CD4-positive, alpha-beta memory T cell (primary cell): Measurements from ENCODE around the gene SPAG4. TPM values are rescaled to one million over a fixed set of nuclear protein-coding genes. Genes with fewer than 3 reads are reported as not detected.

Source experiments
- CTCF ChIA-PET: fragments of 350-600 bp; sonication (Branson Sonifier 250); formaldehyde crosslinking; loops from one replicate; lab custom pipeline; 2021; ENCODE audit warnings: inconsistent platforms; ENCODE audit not compliant: partially characterized antibody; lab: Charles Lee
- POLR2A ChIA-PET: fragments of 350-600 bp; sonication (Branson Sonifier 250); formaldehyde crosslinking; loops from one replicate; lab custom pipeline; 2021; ENCODE audit not compliant: partially characterized antibody; lab: Charles Lee
- DNase-seq, 5 donors: peaks; one replicate each; pipeline versions ENCODE4 v3.0.0 to v3.0.0-alpha.2; 2020 to 2022; ENCODE audit warnings: mixed read lengths in 1 of 5
- H3K27ac ChIP-seq: one replicate; pipeline ENCODE4 v1.7.0; 2013; ENCODE audit warnings: low read depth, low read length
- H3K27me3 ChIP-seq: 2 replicates; pipeline ENCODE4 v1.7.0; 2013; ENCODE audit warnings: mild to moderate bottlenecking, low read length, moderate library complexity; ENCODE audit not compliant: insufficient read depth
- H3K36me3 ChIP-seq: 2 replicates; pipeline ENCODE4 v1.7.0; 2013; ENCODE audit warnings: mild to moderate bottlenecking, low read length, moderate library complexity; ENCODE audit not compliant: insufficient read depth
- H3K4me1 ChIP-seq: 2 replicates; pipeline ENCODE4 v1.7.0; 2013; ENCODE audit warnings: mild to moderate bottlenecking, low read length, moderate library complexity; ENCODE audit not compliant: insufficient read depth
- H3K4me3 ChIP-seq, 2 donors: one replicate each; pipeline ENCODE4 v1.7.0; 2013; ENCODE audit warnings: low read length in 2 of 2, mild to moderate bottlenecking in 1 of 2
- H3K9me3 ChIP-seq, 2 donors: one replicate each; pipeline ENCODE4 v1.7.0; 2013; ENCODE audit warnings: low read length in 2 of 2, control low read depth in 1 of 2; ENCODE audit not compliant: control insufficient read depth in 1 of 2
- H3K27ac Mint-ChIP-seq, 7 donors: one replicate each; pipeline ENCODE4 v1.8.0; 2020 to 2021; ENCODE audit warnings: mixed read lengths in 7 of 7, mild to moderate bottlenecking in 6 of 7, inconsistent platforms in 3 of 7, moderate library complexity in 3 of 7
- H3K27me3 Mint-ChIP-seq, 2 donors: one replicate each; pipeline ENCODE4 v1.8.0; 2020 to 2021; ENCODE audit warnings: mixed read lengths in 2 of 2
- H3K36me3 Mint-ChIP-seq, 2 donors: one replicate each; pipeline ENCODE4 v1.8.0; 2020 to 2021; ENCODE audit warnings: mixed read lengths in 2 of 2, inconsistent platforms in 1 of 2, mild to moderate bottlenecking in 1 of 2
- H3K4me1 Mint-ChIP-seq, 4 donors: one replicate each; pipeline ENCODE4 v1.8.0; 2020 to 2021; ENCODE audit warnings: mixed read lengths in 4 of 4, mild to moderate bottlenecking in 1 of 4
- H3K4me3 Mint-ChIP-seq, 8 donors: one replicate each; pipeline ENCODE4 v1.8.0; 2020 to 2021; ENCODE audit warnings: mixed read lengths in 8 of 8, mild to moderate bottlenecking in 7 of 8, moderate library complexity in 6 of 8, inconsistent platforms in 3 of 8
- H3K9me3 Mint-ChIP-seq, 8 donors: one replicate each; pipeline ENCODE4 v1.8.0; 2020 to 2021; ENCODE audit warnings: mixed read lengths in 8 of 8, mild to moderate bottlenecking in 5 of 8, inconsistent platforms in 3 of 8, moderate library complexity in 1 of 8
- intact Hi-C: fragments of 100-400 bp; cut with micrococcal nuclease; formaldehyde crosslinking; loops from one replicate; pipeline ENCODE4 v1.15.1; 2023
- polyA plus RNA-seq, 2 donors: library from polyadenylated mRNA; unstranded; fragments of 300-500 nt; fragmentation: Illumina TruSeq; gene quantifications; one replicate each; pipeline ENCODE4 v1.2.3, GENCODE V29; 2021
- total RNA-seq, 2 experiments: library from RNA; stranded (reverse); gene quantifications; one replicate each; pipeline ENCODE4 v1.2.3, GENCODE V29; 2021

Gene SPAG4
- total and polyA plus RNA-seq, 4 experiments from 2014 or later: 0.47 to 1.3 (median 0.74) TPM

- Histone ChIP-seq H3K27me3 (no peaks in the 10 kb centered on the region), H3K9me3 (no peaks in the 10 kb centered on the region), H3K36me3 (peaks cover 21% of the 10 kb centered on the region), H3K27ac (no peak overlapping the region), H3K4me1 (peaks cover 10% of the 10 kb centered on the region), H3K4me3 (no peak overlapping the region)
- Mint-ChIP-seq H3K9me3 (no peaks in the 10 kb centered on the region), H3K4me1 (peaks cover 40 to 58% (median 45%) of the 10 kb centered on the region in 4 donors), H3K27me3 (no peaks in the 10 kb centered on the region), H3K27ac (peak overlapping the region; percentile 16 to 89 (median 53)), H3K36me3 (peaks cover 13 to 26% of the 10 kb centered on the region in 2 donors), H3K4me3 (no peak overlapping the region)
- POLR2A ChIA-PET: interaction anchor here (1.8 kb wide), 1 partner anchor 29 kb away, joined by 8 read pairs; the partner anchor contains the start of genes CPNE1 and RBM12
- DNase-seq: no peak
- CTCF ChIA-PET: interaction anchor here (1.8 kb wide), 1 partner anchor 34 kb away, joined by 6 read pairs; no protein-coding TSS in a partner anchor
- intact Hi-C loops: no loop called here
Measured at GRCh38 chr20:35635652-35636051, 20.0 kb downstream of the SPAG4 start.

- Histone ChIP-seq H3K4me3 (no peak overlapping the region), H3K27me3 (no peaks in the 10 kb centered on the region), H3K4me1 (peaks cover 14% of the 10 kb centered on the region), H3K36me3 (peaks cover 16% of the 10 kb centered on the region), H3K27ac (no peak overlapping the region), H3K9me3 (no peaks in the 10 kb centered on the region)
- no peak for DNase-seq
- intact Hi-C loops: no loop called here
- ChIA-PET POLR2A (interaction anchor here (1.8 kb wide), 1 partner anchor 28 kb away, joined by 8 read pairs; the partner anchor contains the start of genes CPNE1 and RBM12), CTCF (interaction anchor here (1.8 kb wide), 1 partner anchor 35 kb away, joined by 6 read pairs; no protein-coding TSS in a partner anchor)
- Mint-ChIP-seq H3K27ac (peak overlapping the region in 6 of 7 donors; percentile 17 to 61 (median 39)), H3K4me1 (peaks cover 43 to 63% (median 49%) of the 10 kb centered on the region in 4 donors), H3K36me3 (peaks cover 11 to 23% of the 10 kb centered on the region in 2 donors), H3K27me3 (no peaks in the 10 kb centered on the region), H3K4me3 (no peak overlapping the region), H3K9me3 (no peaks in the 10 kb centered on the region)
Measured at GRCh38 chr20:35636095-35636494, 20.5 kb downstream of the SPAG4 start.

DNA sequence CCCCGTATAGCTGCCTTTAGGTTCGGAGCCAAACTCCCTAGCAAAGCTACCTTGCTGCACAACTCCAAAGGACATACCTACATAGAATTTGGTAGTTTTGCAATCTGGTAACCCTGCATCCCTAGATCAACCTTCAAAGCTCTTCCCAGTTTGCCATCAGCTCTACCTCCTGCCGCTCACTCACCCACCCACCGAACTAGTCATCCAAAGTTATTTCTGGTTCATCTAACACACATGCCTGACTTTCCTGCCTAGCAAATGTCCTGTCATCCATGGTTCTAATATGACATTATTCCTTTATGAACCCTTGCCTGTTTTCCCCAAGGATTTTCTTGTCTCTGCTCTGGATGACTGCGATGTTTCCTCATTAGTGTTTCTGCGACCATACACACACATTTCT, 21.6 kb downstream of the SPAG4 start:
- Histone ChIP-seq H3K36me3 (peaks cover 6% of the 10 kb centered on the region), H3K4me1 (peaks cover 24% of the 10 kb centered on the region), H3K27ac (no peak overlapping the region), H3K27me3 (no peaks in the 10 kb centered on the region), H3K4me3 (no peak overlapping the region), H3K9me3 (no peaks in the 10 kb centered on the region)
- no peaks in the 10 kb centered on the region for H3K27me3 Mint-ChIP-seq
- no peak for DNase-seq
- peak overlapping the region in 6 of 7 donors; percentile 25 to 78 (median 73) for H3K27ac Mint-ChIP-seq
- intact Hi-C loops: no loop called here
- H3K4me1 Mint-ChIP-seq: peaks cover 52 to 75% (median 59%) of the 10 kb centered on the region in 4 donors
- H3K4me3 Mint-ChIP-seq: no peak overlapping the region
- CTCF ChIA-PET: no interaction called here
- POLR2A ChIA-PET: interaction anchor here (0.6 kb wide), 2 partner anchors 10 to 80 kb away, joined by 3 read pairs; no protein-coding TSS in a partner anchor
- H3K9me3 Mint-ChIP-seq: no peaks in the 10 kb centered on the region
- H3K36me3 Mint-ChIP-seq: peaks cover 0 to 15% of the 10 kb centered on the region in 2 donors

GRCh38 chr20:35638751-35639150, 23.1 kb downstream of the SPAG4 start:
- Mint-ChIP-seq H3K27ac (peak overlapping the region in 3 of 7 donors; percentile 6 to 29 (median 26)), H3K27me3 (no peaks in the 10 kb centered on the region), H3K4me3 (no peak overlapping the region), H3K36me3 (peaks cover 0 to 4% of the 10 kb centered on the region in 2 donors), H3K4me1 (peaks cover 60 to 83% (median 71%) of the 10 kb centered on the region in 4 donors), H3K9me3 (no peaks in the 10 kb centered on the region)
- intact Hi-C loops: no loop called here
- Histone ChIP-seq H3K4me1 (peaks cover 28% of the 10 kb centered on the region), H3K27ac (no peak overlapping the region), H3K27me3 (no peaks in the 10 kb centered on the region), H3K9me3 (no peaks in the 10 kb centered on the region), H3K36me3 (no peaks in the 10 kb centered on the region), H3K4me3 (no peak overlapping the region)
- ChIA-PET POLR2A (interaction anchor here (0.8 to 1.4 kb wide), 3 partner anchors 11 to 60 kb away, joined by 3 to 4 read pairs (median 3); partner anchors contain the start of genes NFS1 and ROMO1), CTCF (no interaction called here)
- DNase-seq: no peak

DNA sequence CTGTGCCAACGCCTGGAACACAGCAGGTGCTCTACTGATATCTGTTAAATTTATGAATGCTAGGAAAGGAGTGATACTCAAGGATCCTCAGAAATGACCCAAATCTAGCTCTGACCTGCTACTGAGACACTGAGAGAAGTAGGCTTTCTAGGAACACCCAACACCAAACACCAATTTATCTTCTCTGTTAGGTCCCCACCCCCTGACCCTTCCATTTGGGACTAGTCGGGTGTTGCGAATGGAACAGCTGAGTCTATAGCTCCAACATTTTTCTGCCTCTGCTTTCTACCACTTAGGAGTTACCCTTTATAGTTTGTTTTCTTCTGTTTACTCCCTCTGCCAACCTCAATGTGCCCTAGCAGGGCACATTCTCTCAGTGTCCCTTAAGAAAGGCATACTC, 25.1 kb downstream of the SPAG4 start:
- H3K4me3 Mint-ChIP-seq: peak overlapping the region in 2 of 8 donors; percentile 36 to 50
- CTCF ChIA-PET: interaction anchor here (1.3 kb wide), 1 partner anchor 40 kb away, joined by 3 read pairs; no protein-coding TSS in a partner anchor
- Histone ChIP-seq H3K9me3 (no peaks in the 10 kb centered on the region), H3K27me3 (no peaks in the 10 kb centered on the region), H3K4me1 (peaks cover 37% of the 10 kb centered on the region), H3K27ac (no peak overlapping the region), H3K36me3 (no peaks in the 10 kb centered on the region), H3K4me3 (no peak overlapping the region)
- H3K27ac Mint-ChIP-seq: peak overlapping the region in 4 of 7 donors; percentile 4 to 61 (median 47)
- no peaks in the 10 kb centered on the region for H3K9me3 Mint-ChIP-seq
- intact Hi-C loops: no loop called here
- peaks cover 68 to 92% (median 80%) of the 10 kb centered on the region in 4 donors for H3K4me1 Mint-ChIP-seq
- peaks cover 0 to 9% of the 10 kb centered on the region in 2 donors for H3K36me3 Mint-ChIP-seq
- DNase-seq: no peak
- H3K27me3 Mint-ChIP-seq: no peaks in the 10 kb centered on the region
- POLR2A ChIA-PET: interaction anchor here (1.9 kb wide), 1 partner anchor 23 kb away, joined by 9 read pairs; no protein-coding TSS in a partner anchor

DNA sequence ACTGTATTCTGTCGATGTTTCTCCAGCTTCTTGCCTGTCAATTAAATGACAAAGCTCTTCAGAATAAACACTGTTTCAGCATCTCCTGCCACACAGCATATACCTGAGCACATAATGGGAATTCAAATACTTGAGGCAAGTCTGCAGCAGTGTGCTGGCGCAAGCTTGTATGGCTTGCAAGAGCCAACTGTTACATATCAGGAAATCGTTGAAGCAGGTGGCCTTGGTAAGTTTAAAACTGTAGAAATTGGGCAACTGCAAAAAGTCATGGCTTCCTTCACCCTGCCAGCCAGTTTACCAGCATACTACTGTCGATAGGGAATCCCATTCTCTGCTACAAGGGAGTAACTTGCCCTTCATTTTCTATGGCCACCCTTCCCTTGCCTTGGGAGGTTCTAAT, 26.1 kb downstream of the SPAG4 start:
- H3K9me3 Mint-ChIP-seq: no peaks in the 10 kb centered on the region
- no peaks in the 10 kb centered on the region for H3K9me3 ChIP-seq
- H3K27me3 Mint-ChIP-seq: no peaks in the 10 kb centered on the region
- peaks cover 0 to 14% of the 10 kb centered on the region in 2 donors for H3K36me3 Mint-ChIP-seq
- H3K4me1 Mint-ChIP-seq: peaks cover 71 to 95% (median 83%) of the 10 kb centered on the region in 4 donors
- no peaks in the 10 kb centered on the region for H3K36me3 ChIP-seq
- H3K27ac Mint-ChIP-seq: peak overlapping the region in 5 of 7 donors; percentile 2 to 74 (median 47)
- no peak for DNase-seq
- no peak overlapping the region for H3K4me3 ChIP-seq
- H3K27ac ChIP-seq: no peak overlapping the region
- ChIA-PET POLR2A (interaction anchor here (1.0 to 1.9 kb wide), 2 partner anchors 22 kb away, joined by 4 to 9 read pairs; no protein-coding TSS in a partner anchor), CTCF (interaction anchor here (0.9 to 1.3 kb wide), 2 partner anchors 24 to 41 kb away, joined by 3 read pairs; no protein-coding TSS in a partner anchor)
- H3K4me1 ChIP-seq: peaks cover 46% of the 10 kb centered on the region
- intact Hi-C loops: no loop called here
- no peak overlapping the region for H3K4me3 Mint-ChIP-seq
- H3K27me3 ChIP-seq: no peaks in the 10 kb centered on the region

DNA sequence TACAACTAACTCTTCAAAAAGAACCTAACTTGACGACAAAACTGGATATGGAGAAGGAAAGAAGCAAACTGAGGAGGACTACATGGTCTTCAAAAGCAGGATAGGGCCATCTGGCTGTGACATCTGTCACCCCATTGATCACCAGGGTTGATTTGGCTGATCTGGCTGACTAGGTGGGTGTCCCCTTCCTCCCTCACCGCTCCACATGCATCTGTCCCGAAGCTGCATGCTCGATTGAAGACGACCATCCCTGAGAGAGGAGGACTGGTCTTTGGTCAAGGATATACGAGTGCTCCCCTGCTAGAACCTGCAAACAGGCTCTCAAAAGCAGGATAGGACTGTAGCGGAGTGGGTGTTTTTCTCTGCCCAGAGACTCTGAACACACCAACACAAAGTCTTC, 27.4 kb downstream of the SPAG4 start:
- no peak for DNase-seq
- H3K4me1 Mint-ChIP-seq: peaks cover 65 to 92% (median 76%) of the 10 kb centered on the region in 4 donors
- ChIA-PET CTCF (no interaction called here), POLR2A (no interaction called here)
- no peaks in the 10 kb centered on the region for H3K27me3 ChIP-seq
- no peak overlapping the region for H3K4me3 ChIP-seq
- H3K9me3 ChIP-seq: no peaks in the 10 kb centered on the region
- peaks cover 39% of the 10 kb centered on the region for H3K4me1 ChIP-seq
- H3K36me3 ChIP-seq: no peaks in the 10 kb centered on the region
- no peak overlapping the region for H3K4me3 Mint-ChIP-seq
- H3K9me3 Mint-ChIP-seq: no peaks in the 10 kb centered on the region
- no peak overlapping the region for H3K27ac ChIP-seq
- H3K27me3 Mint-ChIP-seq: no peaks in the 10 kb centered on the region
- H3K36me3 Mint-ChIP-seq: peaks cover 0 to 14% of the 10 kb centered on the region in 2 donors
- H3K27ac Mint-ChIP-seq: peak overlapping the region in 5 of 7 donors; percentile 2 to 65 (median 43)
- intact Hi-C loops: no loop called here
